Panc1 (cell line): Measurements from ENCODE around the gene ZNF804B. TPM values are rescaled to one million over a fixed set of nuclear protein-coding genes. Genes with fewer than 3 reads are reported as not detected.

Source experiments
- ATAC-seq: fragments of 200-7000 bp; cut with Tn5 transposase; 2 replicates; pipeline ENCODE4 v1.9.1; 2020; ENCODE audit warnings: mild to moderate bottlenecking, moderate library complexity
- BruUV-seq: library from RNA; stranded (reverse); fragments of 400-500 nt; replicated peaks from 2 replicates; lab custom pipeline; 2021; lab: Mats Ljungman, UMichigan
- CTCF ChIA-PET: fragments of 300-600 bp; sonication (Branson Sonifier 250); formaldehyde crosslinking; loops from one replicate; lab custom pipeline; 2022; ENCODE audit warnings: antibody characterized with exemption; lab: Charles Lee
- POLR2A ChIA-PET: fragments of 300-600 bp; sonication (Branson Sonifier 250); formaldehyde crosslinking; loops from one replicate; lab custom pipeline; 2022; ENCODE audit warnings: antibody characterized with exemption; lab: Charles Lee
- DNase-seq: peaks from one replicate; pipeline ENCODE4 v3.0.0-alpha.2; 2010; ENCODE audit warnings: low read depth, low spot score
- H3K27ac ChIP-seq: 2 replicates; pipeline ENCODE4 v1.5.1; 2011; ENCODE audit warnings: mild to moderate bottlenecking, low read length, inconsistent platforms
- H3K27me3 ChIP-seq: fragments of 200-500 bp; sonication (Bioruptor generic); 2 replicates; pipeline ENCODE4 v1.6.0; 2014; ENCODE audit warnings: low read length, inconsistent platforms; ENCODE audit not compliant: control insufficient read depth, insufficient read depth
- H3K36me3 ChIP-seq: fragments of 200-500 bp; sonication (Bioruptor generic); 2 replicates; pipeline ENCODE4 v1.5.1; 2014; ENCODE audit warnings: inconsistent platforms, mild to moderate bottlenecking, low read length, moderate library complexity; ENCODE audit not compliant: control insufficient read depth, insufficient read depth
- H3K4me1 ChIP-seq: 2 replicates; pipeline ENCODE4 v1.5.1; 2011; ENCODE audit warnings: inconsistent platforms, mild to moderate bottlenecking, low read length, moderate library complexity; ENCODE audit not compliant: control insufficient read depth, insufficient read depth
- H3K4me3 ChIP-seq, 2 experiments: 2 replicates each; pipeline ENCODE4 v1.5.1; 2011 to 2012; ENCODE audit warnings: low read depth in 2 of 2, low read length in 2 of 2, mild to moderate bottlenecking in 2 of 2, inconsistent platforms in 1 of 2, moderate library complexity in 1 of 2
- H3K9me3 ChIP-seq: fragments of 200-500 bp; sonication (Bioruptor generic); 2 replicates; pipeline ENCODE4 v1.5.1; 2014; ENCODE audit warnings: low read depth, mild to moderate bottlenecking, inconsistent platforms, low read length, moderate library complexity; ENCODE audit not compliant: control insufficient read depth, insufficient read depth
- CTCF ChIP-seq: fragments of 450-650 bp; IDR thresholded peaks from 2 replicates; pipeline ENCODE4 v1.5.1; 2017; ENCODE audit warnings: mild to moderate bottlenecking
- POLR2AphosphoS5 ChIP-seq: IDR thresholded peaks from 2 replicates; pipeline ENCODE4 v1.6.1; 2012; ENCODE audit warnings: mild to moderate bottlenecking, low read depth, low read length, moderate library complexity
- REST ChIP-seq, 2 experiments: IDR thresholded peaks; 2 replicates each; pipeline ENCODE4 v1.6.1; 2011 to 2012; ENCODE audit warnings: low read depth in 2 of 2, control low read depth in 1 of 2, low read length in 1 of 2, mild to moderate bottlenecking in 1 of 2, moderate library complexity in 1 of 2; ENCODE audit not compliant: insufficient read depth in 1 of 2
- SIN3A ChIP-seq: IDR thresholded peaks from 2 replicates; pipeline ENCODE4 v1.6.1; 2012; ENCODE audit warnings: low read depth, mild to moderate bottlenecking, low read length, moderate library complexity, borderline replicate concordance; ENCODE audit not compliant: insufficient read depth
- TCF7L2 ChIP-seq: IDR thresholded peaks from 2 replicates; pipeline ENCODE4 v1.6.1; 2011; ENCODE audit warnings: mild to moderate bottlenecking, low read depth, low read length, inconsistent platforms
- in situ Hi-C: cut with HindIII; loops from 2 replicates; pipeline ENCODE4 v1.10.0; 2016; ENCODE audit warnings: low sequenced_read_pairs, low pct_unique_long_range_greater_than_20kb
- intact Hi-C: fragments of 100-400 bp; cut with micrococcal nuclease; formaldehyde crosslinking; loops from one replicate; pipeline ENCODE4 v1.10.0; 2022; ENCODE audit not compliant: unreplicated experiment
- total RNA-seq: library from RNA; stranded (reverse); gene quantifications from one replicate; pipeline ENCODE4 v1.2.1, GENCODE V29; 2021; ENCODE audit not compliant: unreplicated experiment

ZNF804B gene
- total RNA-seq, 1 experiment from 2014 or later = not detected

- H3K4me3 ChIP-seq = no peak overlapping the region
- no peaks in the 10 kb centered on the region for H3K4me1 ChIP-seq
- intact Hi-C loops = no loop called here
- no peaks in the 10 kb centered on the region; the same call in 1 of the 2 replicates for H3K9me3 ChIP-seq
- ATAC-seq (no peak), DNase-seq (no peak)
- H3K27me3 ChIP-seq = no peaks in the 10 kb centered on the region
- in situ Hi-C loops = no loop called here
- CTCF ChIA-PET = no interaction called here
- H3K27ac ChIP-seq = no peak overlapping the region
- no peaks in the 10 kb centered on the region for H3K36me3 ChIP-seq
- no TSS peak for BruUV-seq
- TF ChIP-seq REST (IDR thresholded peaks at IDR 0.05; ENCODE audit: insufficient read depth in 1 of 2, low read depth in 2 of 2, low read length in 1 of 2) (no peak), POLR2AphosphoS5 (no peak), TCF7L2 (no peak), CTCF (no peak), SIN3A (no peak)
- POLR2A ChIA-PET = interaction anchor here (0.6 kb wide), 1 partner anchor 274 kb away, joined by 3 read pairs; no protein-coding TSS in a partner anchor
These were observed 373.9 kb downstream of the ZNF804B start for GRCh38 chr7:89133357-89133756.

GRCh38 chr7:89133819-89134218 lies 374.3 kb downstream of the ZNF804B start:
- ATAC-seq (no peak), DNase-seq (no peak)
- CTCF ChIA-PET = no interaction called here
- POLR2A ChIA-PET = no interaction called here
- no TSS peak for BruUV-seq
- H3K4me1 ChIP-seq = no peaks in the 10 kb centered on the region
- H3K27me3 ChIP-seq = no peaks in the 10 kb centered on the region
- H3K36me3 ChIP-seq = no peaks in the 10 kb centered on the region
- no peak overlapping the region for H3K27ac ChIP-seq
- no peak for TF ChIP-seq CTCF
- TF ChIP-seq TCF7L2 = no peak
- no peak for TF ChIP-seq POLR2AphosphoS5
- no peak for TF ChIP-seq REST (IDR thresholded peaks at IDR 0.05; ENCODE audit: insufficient read depth in 1 of 2, low read depth in 2 of 2, low read length in 1 of 2)
- no peak for TF ChIP-seq SIN3A
- intact Hi-C loops (no loop called here), in situ Hi-C loops (no loop called here)
- no peak overlapping the region for H3K4me3 ChIP-seq
- no peaks in the 10 kb centered on the region; the same call in 1 of the 2 replicates for H3K9me3 ChIP-seq
